B cell (primary cell): ENCODE data around the gene BTG1. TPM values are rescaled to one million over a fixed set of nuclear protein-coding genes. Genes with fewer than 3 reads are reported as not detected.
A peak's percentile ranks its signal among the peaks of the same experiment; 100 is the strongest.

ENCODE experiments used
- ATAC-seq: fragments of 200-7000 bp; cut with Tn5 transposase; one replicate; pipeline ENCODE4 v1.10.0; 2021; ENCODE audit warnings: low read depth, mild to moderate bottlenecking, moderate number of reproducible peaks, moderate library complexity
- CTCF ChIA-PET: fragments of 350-600 bp; sonication (Branson Sonifier 250); formaldehyde crosslinking; loops from one replicate; lab custom pipeline; 2021; ENCODE audit warnings: antibody characterized with exemption, inconsistent platforms; lab: Charles Lee
- POLR2A ChIA-PET: fragments of 350-600 bp; sonication (Branson Sonifier 250); formaldehyde crosslinking; loops from one replicate; lab custom pipeline; 2021; ENCODE audit warnings: antibody characterized with exemption; lab: Charles Lee
- DNase-seq: peaks from one replicate; pipeline ENCODE4 v3.0.0; 2013
- H2AFZ ChIP-seq: 2 replicates; pipeline ENCODE4 v1.6.1; 2012; ENCODE audit warnings: mild to moderate bottlenecking, low read depth, low read length; ENCODE audit not compliant: insufficient read depth, poor library complexity, severe bottlenecking
- H3K27ac ChIP-seq, 2 donors: 1 replicate in 1 of 2; 2 replicates in 1 of 2; pipeline ENCODE4 v1.5.1; 2012 to 2013; ENCODE audit warnings: low read length in 2 of 2, mild to moderate bottlenecking in 2 of 2, moderate library complexity in 1 of 2
- H3K27me3 ChIP-seq, 4 experiments: fragments of 200-600 bp in 1 of 4; sonication (generic) in 1 of 4; replicated peaks in 1 of 4; 1 replicate in 2 of 4; 2 replicates in 2 of 4; pipeline versions ENCODE4 v1.6.1 to v1.7.0; 2013 to 2016; ENCODE audit warnings: low read length in 3 of 4, mild to moderate bottlenecking in 2 of 4, mixed read lengths in 1 of 4, moderate library complexity in 1 of 4; ENCODE audit not compliant: insufficient read depth in 4 of 4, control insufficient read depth in 3 of 4; ENCODE audit errors: control extremely low read depth in 1 of 4
- H3K36me3 ChIP-seq, 2 experiments: replicated peaks in 1 of 2; 1 replicate in 1 of 2; 2 replicates in 1 of 2; pipeline versions ENCODE4 v1.6.1 to v1.7.1; 2013; ENCODE audit warnings: low read length in 1 of 2; ENCODE audit not compliant: insufficient read depth in 2 of 2, control insufficient read depth in 1 of 2; ENCODE audit errors: control extremely low read depth in 1 of 2, extremely low read depth in 1 of 2
- H3K4me1 ChIP-seq, 2 donors: fragments of 200-600 bp in 1 of 2; sonication (generic) in 1 of 2; 1 replicate in 1 of 2; 2 replicates in 1 of 2; pipeline versions ENCODE4 v1.5.1 to v1.6.1; 2013 to 2017; ENCODE audit warnings: low read length in 2 of 2; ENCODE audit not compliant: control insufficient read depth in 2 of 2, insufficient read depth in 2 of 2
- H3K4me2 ChIP-seq: replicated peaks from 2 replicates; pipeline ENCODE3; 2012; ENCODE audit warnings: mild to moderate bottlenecking, low read depth, low read length; ENCODE audit not compliant: poor library complexity, severe bottlenecking
- H3K4me3 ChIP-seq, 5 experiments: fragments of 200-600 bp in 1 of 5; sonication (generic) in 1 of 5; 1 replicate in 3 of 5; 2 replicates in 2 of 5; pipeline versions ENCODE4 v1.5.1 to v1.7.0; 2011 to 2016; ENCODE audit warnings: low read length in 4 of 5, mild to moderate bottlenecking in 4 of 5, low read depth in 2 of 5, control low read depth in 1 of 5, moderate library complexity in 1 of 5; ENCODE audit not compliant: insufficient read depth in 1 of 5; ENCODE audit errors: control extremely low read depth in 1 of 5, extremely low read depth in 1 of 5
- H3K79me2 ChIP-seq: fragments of 200-600 bp; sonication (generic); one replicate; pipeline ENCODE4 v1.6.0; 2016; ENCODE audit warnings: low read length; ENCODE audit not compliant: control insufficient read depth, insufficient read depth
- H3K9ac ChIP-seq: fragments of 200-600 bp; sonication (generic); 2 replicates; pipeline ENCODE4 v1.6.1; 2017; ENCODE audit warnings: mild to moderate bottlenecking, low read length, moderate library complexity
- H3K9me3 ChIP-seq, 3 donors: one replicate each; pipeline versions ENCODE4 v1.6.1 to v1.7.1; 2013; ENCODE audit warnings: low read length in 2 of 3; ENCODE audit not compliant: control insufficient read depth in 2 of 3, insufficient read depth in 1 of 3; ENCODE audit errors: control extremely low read depth in 1 of 3
- H4K20me1 ChIP-seq: 2 replicates; pipeline ENCODE4 v1.6.0; 2012; ENCODE audit warnings: mild to moderate bottlenecking, low read length; ENCODE audit not compliant: insufficient read depth, control insufficient read depth, poor library complexity, severe bottlenecking
- H3K27ac Mint-ChIP-seq: one replicate; pipeline ENCODE4 v1.8.0; 2021; ENCODE audit warnings: mixed read lengths
- H3K27me3 Mint-ChIP-seq: one replicate; pipeline ENCODE4 v1.8.0; 2021; ENCODE audit warnings: mixed read lengths
- H3K4me1 Mint-ChIP-seq: one replicate; pipeline ENCODE4 v1.8.0; 2021; ENCODE audit warnings: mixed read lengths
- H3K4me3 Mint-ChIP-seq: one replicate; pipeline ENCODE4 v1.8.0; 2021; ENCODE audit warnings: mixed read lengths
- H3K9me3 Mint-ChIP-seq: one replicate; pipeline ENCODE4 v1.8.0; 2022; ENCODE audit warnings: mixed read lengths; ENCODE audit not compliant: insufficient read depth
- EZH2 ChIP-seq: IDR thresholded peaks from 2 replicates; pipeline ENCODE4 v1.6.1; 2012; ENCODE audit warnings: borderline replicate concordance, low read depth, mild to moderate bottlenecking, moderate library complexity, low read length; ENCODE audit not compliant: insufficient read depth, poor library complexity, severe bottlenecking
- WGBS: methylation state at CpG from one replicate; pipeline ENCODE4 v1.1.5; 2013; ENCODE audit warnings: missing lambda C conversion rate; ENCODE audit not compliant: insufficient coverage; 5-methylcytosine and 5-hydroxymethylcytosine counted together
- intact Hi-C: fragments of 100-400 bp; cut with micrococcal nuclease; formaldehyde crosslinking; loops from one replicate; pipeline ENCODE4 v1.10.0; 2022
- polyA plus RNA-seq: library from polyadenylated mRNA; depleted of rRNA; stranded (reverse); fragments of >200 nt; gene quantifications from 2 replicates; pipeline ENCODE4 v1.2.3, GENCODE V29; 2012
- total RNA-seq, 2 donors: library from RNA; stranded (reverse); fragments of 120-200 nt in 1 of 2; gene quantifications; 1 replicate in 1 of 2; 2 replicates in 1 of 2; pipeline versions ENCODE4 v1.2.3 to v1.2.4, GENCODE V29; 2013 to 2022
- TF ChIP-seq, protein P1 (sequence below): fragments of 200-600 bp; IDR thresholded peaks from one replicate; pipeline ENCODE4 v1.8.0; 2022; ENCODE audit warnings: antibody characterized with exemption, mild to moderate bottlenecking

The BTG1 gene
- total and polyA plus RNA-seq, 2 donors (not counting 1 experiment from before 2014, with no cell fraction given) = 322 to 733 TPM

DNA sequence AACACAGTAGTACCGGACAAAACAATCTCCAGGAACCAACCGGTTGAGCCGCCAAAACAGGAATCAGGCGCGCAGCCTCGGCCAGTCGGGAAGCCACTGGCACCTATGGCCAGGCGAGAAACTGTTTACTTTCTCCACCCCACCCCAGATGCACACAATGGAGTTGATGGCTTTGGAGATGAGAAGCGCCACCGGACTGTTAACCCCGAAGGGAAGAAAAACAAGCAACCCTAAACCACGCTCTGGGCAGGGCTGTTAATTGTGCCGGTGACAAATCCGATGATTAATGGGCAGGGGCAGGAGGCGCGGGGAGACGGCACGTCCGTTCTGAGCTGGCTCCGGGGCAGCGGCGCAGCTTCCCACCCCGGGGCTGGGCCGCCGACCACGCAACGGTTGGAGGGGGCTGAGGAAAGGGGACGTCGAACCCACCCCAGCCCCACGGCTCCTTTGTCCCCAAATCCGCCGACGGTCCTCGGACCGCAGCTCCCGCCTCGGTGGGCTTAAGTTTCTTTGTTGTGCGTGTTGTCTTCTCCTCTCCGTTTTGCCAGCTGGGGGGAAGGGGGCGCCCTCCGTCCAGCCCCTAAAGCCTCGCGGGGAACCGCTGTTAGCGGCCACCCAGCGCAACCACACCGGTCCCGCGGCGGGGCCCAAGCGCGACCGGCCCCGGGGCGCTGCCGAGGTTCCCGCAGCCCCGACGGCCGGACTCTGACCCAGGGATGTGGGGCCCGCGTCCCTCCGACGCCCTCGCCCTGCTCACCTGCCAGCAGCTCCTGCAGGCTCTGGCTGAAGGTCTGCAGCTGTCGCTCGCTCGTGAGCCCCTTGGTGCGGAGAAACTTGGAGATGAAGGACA is 790 bp downstream of the BTG1 start:
- Mint-ChIP-seq H3K4me1 (peaks cover 26% of the 10 kb centered on the region), H3K27me3 (no peaks in the 10 kb centered on the region), H3K4me3 (peak overlapping the region; percentile 98), H3K27ac (peak overlapping the region; percentile 98), H3K9me3 (no peaks in the 10 kb centered on the region)
- ATAC-seq (no peak), DNase-seq (peak; percentile 67)
- Histone ChIP-seq H3K27ac (peak overlapping the region; percentile 81 to 83), H4K20me1 (peaks cover 49% of the 10 kb centered on the region), H3K9ac (peak overlapping the region; percentile 93), H3K27me3 (no peaks in the 10 kb centered on the region), H3K36me3 (peaks cover 0 to 57% of the 10 kb centered on the region in 2 experiments), H3K4me1 (peaks cover 22 to 24% of the 10 kb centered on the region in 2 donors), H3K4me3 (peak overlapping the region; percentile 93 to 100 (median 96)), H2AFZ (no peak overlapping the region), H3K79me2 (peaks cover 98% of the 10 kb centered on the region), H3K4me2 (peak overlapping the region; percentile 76), H3K9me3 (no peaks in the 10 kb centered on the region)
- intact Hi-C loops = loop anchor here (1.0 to 5.0 kb wide), 8 partner anchors 42 to 763 kb away; no protein-coding TSS in a partner anchor
- TF ChIP-seq, protein P1, sequence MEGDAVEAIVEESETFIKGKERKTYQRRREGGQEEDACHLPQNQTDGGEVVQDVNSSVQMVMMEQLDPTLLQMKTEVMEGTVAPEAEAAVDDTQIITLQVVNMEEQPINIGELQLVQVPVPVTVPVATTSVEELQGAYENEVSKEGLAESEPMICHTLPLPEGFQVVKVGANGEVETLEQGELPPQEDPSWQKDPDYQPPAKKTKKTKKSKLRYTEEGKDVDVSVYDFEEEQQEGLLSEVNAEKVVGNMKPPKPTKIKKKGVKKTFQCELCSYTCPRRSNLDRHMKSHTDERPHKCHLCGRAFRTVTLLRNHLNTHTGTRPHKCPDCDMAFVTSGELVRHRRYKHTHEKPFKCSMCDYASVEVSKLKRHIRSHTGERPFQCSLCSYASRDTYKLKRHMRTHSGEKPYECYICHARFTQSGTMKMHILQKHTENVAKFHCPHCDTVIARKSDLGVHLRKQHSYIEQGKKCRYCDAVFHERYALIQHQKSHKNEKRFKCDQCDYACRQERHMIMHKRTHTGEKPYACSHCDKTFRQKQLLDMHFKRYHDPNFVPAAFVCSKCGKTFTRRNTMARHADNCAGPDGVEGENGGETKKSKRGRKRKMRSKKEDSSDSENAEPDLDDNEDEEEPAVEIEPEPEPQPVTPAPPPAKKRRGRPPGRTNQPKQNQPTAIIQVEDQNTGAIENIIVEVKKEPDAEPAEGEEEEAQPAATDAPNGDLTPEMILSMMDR = no peak
- no peak for TF ChIP-seq EZH2
- ChIA-PET CTCF (interaction anchor here (0.9 to 5.3 kb wide), 44 partner anchors 8 to 763 kb away, joined by 3 to 52 read pairs (median 4); no protein-coding TSS in a partner anchor), POLR2A (interaction anchor here (0.8 to 6.5 kb wide), 32 partner anchors 10 to 784 kb away, joined by 3 to 137 read pairs (median 6); partner anchors contain the start of gene EEA1)
- WGBS = under 1% methylated on average over 60 of the region's 69 CpGs
